ENCODE data around the gene LINC01488.

LINC01488 gene

DNA sequence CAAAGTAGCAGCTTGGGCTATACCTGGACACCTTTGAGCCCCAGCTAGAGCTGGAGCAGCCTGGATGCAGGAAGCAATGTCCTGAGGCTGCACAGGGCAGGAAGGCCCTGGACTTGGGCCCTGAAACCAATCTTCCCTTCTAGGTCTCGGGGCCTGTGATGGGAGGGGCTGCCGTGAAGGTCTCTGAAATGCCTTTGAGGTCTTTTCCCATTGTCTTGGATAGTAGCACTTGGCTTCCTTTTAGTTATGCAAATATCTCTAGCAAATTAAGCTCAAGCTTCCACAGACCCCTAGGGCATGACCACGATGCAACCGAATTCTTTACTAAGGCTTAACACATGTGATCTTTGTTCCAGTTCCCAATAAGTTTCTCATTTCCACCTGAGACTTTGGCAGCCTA lies 40.0 kb downstream of the LINC01488 start:
- no peaks in the 10 kb centered on the region for H3K36me3 ChIP-seq (ENCODE audit: control insufficient read depth in 4 of 4, insufficient read depth in 4 of 4, low read length in 3 of 4)
- no peaks in the 10 kb centered on the region for H3K27me3 ChIP-seq (replicated peaks in 2 of 5; ENCODE audit: control insufficient read depth in 4 of 5, insufficient read depth in 5 of 5, low read length in 4 of 5)
- WGBS (ENCODE audit: insufficient coverage), result 86% methylated on average over 2 of the region's 4 CpGs
- no peaks in the 10 kb centered on the region for H3K4me1 ChIP-seq (ENCODE audit: control extremely low read depth in 1 of 4, control insufficient read depth in 4 of 4, insufficient read depth in 4 of 4, low read length in 3 of 4)
- DNase-seq, result no peak
- ChIA-PET POLR2A (no interaction called here), CTCF (no interaction called here)
- peaks cover 2 to 18% (median 11%) of the 10 kb centered on the region in 5 experiments for H3K9me3 ChIP-seq (ENCODE audit: control extremely low read depth in 1 of 5, control insufficient read depth in 4 of 5, insufficient read depth in 2 of 5, low read depth in 1 of 5, low read length in 4 of 5)
- no peak overlapping the region for H3K27ac ChIP-seq (ENCODE audit: insufficient read depth in 1 of 2, low read depth in 1 of 2, low read length in 2 of 2, poor library complexity in 1 of 2, severe bottlenecking in 2 of 2)
- H3K4me3 ChIP-seq (ENCODE audit: control insufficient read depth in 1 of 7, extremely low read depth in 1 of 7, insufficient read depth in 4 of 7, low read depth in 2 of 7, low read length in 6 of 7), result no peak overlapping the region

DNA sequence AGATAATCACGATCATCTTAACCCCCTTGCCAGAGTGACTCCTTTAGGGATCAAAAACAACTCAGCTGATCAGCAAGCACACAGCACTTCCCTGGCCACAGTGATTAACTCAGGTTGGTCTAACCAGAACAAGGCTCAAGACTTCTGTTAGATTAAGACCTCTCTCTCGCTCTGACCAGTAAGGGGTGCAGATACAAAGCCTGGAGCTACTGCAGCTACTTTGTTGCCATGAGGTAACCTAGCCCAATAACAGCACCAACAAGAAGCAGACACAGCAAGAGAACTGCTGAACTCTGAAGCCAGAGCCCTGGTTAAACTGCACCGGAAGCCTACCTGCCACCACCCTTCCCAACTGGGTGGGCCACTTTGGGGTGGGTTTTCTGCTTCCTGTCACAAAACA lies 42.0 kb downstream of the LINC01488 start:
- Histone ChIP-seq H3K9me3 (ENCODE audit: control extremely low read depth in 1 of 5, control insufficient read depth in 4 of 5, insufficient read depth in 2 of 5, low read depth in 1 of 5, low read length in 4 of 5) (peaks cover under 1 to 3% (median 3%) of the 10 kb centered on the region in 5 experiments), H3K4me1 (ENCODE audit: control extremely low read depth in 1 of 4, control insufficient read depth in 4 of 4, insufficient read depth in 4 of 4, low read length in 3 of 4) (no peaks in the 10 kb centered on the region), H3K27me3 (replicated peaks in 2 of 5; ENCODE audit: control insufficient read depth in 4 of 5, insufficient read depth in 5 of 5, low read length in 4 of 5) (no peaks in the 10 kb centered on the region), H3K27ac (ENCODE audit: insufficient read depth in 1 of 2, low read depth in 1 of 2, low read length in 2 of 2, poor library complexity in 1 of 2, severe bottlenecking in 2 of 2) (no peak overlapping the region), H3K4me3 (ENCODE audit: control insufficient read depth in 1 of 7, extremely low read depth in 1 of 7, insufficient read depth in 4 of 7, low read depth in 2 of 7, low read length in 6 of 7) (no peak overlapping the region), H3K36me3 (ENCODE audit: control insufficient read depth in 4 of 4, insufficient read depth in 4 of 4, low read length in 3 of 4) (no peaks in the 10 kb centered on the region)
- ChIA-PET POLR2A (no interaction called here), CTCF (no interaction called here)
- no peak for DNase-seq
- WGBS (ENCODE audit: insufficient coverage), result 100% methylated on average over 2 of the region's 3 CpGs

- DNase-seq, result no peak
- Histone ChIP-seq H3K4me1 (ENCODE audit: control extremely low read depth in 1 of 4, control insufficient read depth in 4 of 4, insufficient read depth in 4 of 4, low read length in 3 of 4) (no peaks in the 10 kb centered on the region), H3K36me3 (ENCODE audit: control insufficient read depth in 4 of 4, insufficient read depth in 4 of 4, low read length in 3 of 4) (no peaks in the 10 kb centered on the region), H3K4me3 (ENCODE audit: control insufficient read depth in 1 of 7, extremely low read depth in 1 of 7, insufficient read depth in 4 of 7, low read depth in 2 of 7, low read length in 6 of 7) (no peak overlapping the region), H3K9me3 (ENCODE audit: control extremely low read depth in 1 of 5, control insufficient read depth in 4 of 5, insufficient read depth in 2 of 5, low read depth in 1 of 5, low read length in 4 of 5) (no peaks in the 10 kb centered on the region), H3K27ac (ENCODE audit: insufficient read depth in 1 of 2, low read depth in 1 of 2, low read length in 2 of 2, poor library complexity in 1 of 2, severe bottlenecking in 2 of 2) (no peak overlapping the region), H3K27me3 (replicated peaks in 2 of 5; ENCODE audit: control insufficient read depth in 4 of 5, insufficient read depth in 5 of 5, low read length in 4 of 5) (no peaks in the 10 kb centered on the region)
- WGBS (ENCODE audit: insufficient coverage), result 93% methylated on average over 14 of the region's 15 CpGs
- CTCF ChIA-PET, result no interaction called here
- POLR2A ChIA-PET, result no interaction called here
These were observed 42.9 kb downstream of the LINC01488 start for GRCh38 chr11:69524291-69524882.

GRCh38 chr11:69524991-69525411 lies 43.5 kb downstream of the LINC01488 start:
- H3K4me1 ChIP-seq (ENCODE audit: control extremely low read depth in 1 of 4, control insufficient read depth in 4 of 4, insufficient read depth in 4 of 4, low read length in 3 of 4), result peaks cover 0 to 3% (median 3%) of the 10 kb centered on the region in 4 experiments
- POLR2A ChIA-PET, result no interaction called here
- 93% methylated on average over 11 of the region's 15 CpGs for WGBS (ENCODE audit: insufficient coverage)
- DNase-seq, result no peak
- H3K36me3 ChIP-seq (ENCODE audit: control insufficient read depth in 4 of 4, insufficient read depth in 4 of 4, low read length in 3 of 4), result no peaks in the 10 kb centered on the region
- CTCF ChIA-PET, result no interaction called here
- H3K27ac ChIP-seq (ENCODE audit: insufficient read depth in 1 of 2, low read depth in 1 of 2, low read length in 2 of 2, poor library complexity in 1 of 2, severe bottlenecking in 2 of 2), result no peak overlapping the region
- no peaks in the 10 kb centered on the region for H3K9me3 ChIP-seq (ENCODE audit: control extremely low read depth in 1 of 5, control insufficient read depth in 4 of 5, insufficient read depth in 2 of 5, low read depth in 1 of 5, low read length in 4 of 5)
- H3K4me3 ChIP-seq (ENCODE audit: control insufficient read depth in 1 of 7, extremely low read depth in 1 of 7, insufficient read depth in 4 of 7, low read depth in 2 of 7, low read length in 6 of 7), result no peak overlapping the region
- no peaks in the 10 kb centered on the region for H3K27me3 ChIP-seq (replicated peaks in 2 of 5; ENCODE audit: control insufficient read depth in 4 of 5, insufficient read depth in 5 of 5, low read length in 4 of 5)

GRCh38 chr11:69525516-69526452 lies 44.3 kb downstream of the LINC01488 start:
- POLR2A ChIA-PET, result interaction anchor here (0.5 kb wide), 1 partner anchor 455 kb away, joined by 7 read pairs; no protein-coding TSS in a partner anchor
- Histone ChIP-seq H3K27me3 (replicated peaks in 2 of 5; ENCODE audit: control insufficient read depth in 4 of 5, insufficient read depth in 5 of 5, low read length in 4 of 5) (no peaks in the 10 kb centered on the region), H3K4me3 (ENCODE audit: control insufficient read depth in 1 of 7, extremely low read depth in 1 of 7, insufficient read depth in 4 of 7, low read depth in 2 of 7, low read length in 6 of 7) (no peak overlapping the region), H3K36me3 (ENCODE audit: control insufficient read depth in 4 of 4, insufficient read depth in 4 of 4, low read length in 3 of 4) (no peaks in the 10 kb centered on the region), H3K4me1 (ENCODE audit: control extremely low read depth in 1 of 4, control insufficient read depth in 4 of 4, insufficient read depth in 4 of 4, low read length in 3 of 4) (peaks cover 0 to 11% (median 11%) of the 10 kb centered on the region in 4 experiments), H3K27ac (ENCODE audit: insufficient read depth in 1 of 2, low read depth in 1 of 2, low read length in 2 of 2, poor library complexity in 1 of 2, severe bottlenecking in 2 of 2) (no peak overlapping the region), H3K9me3 (ENCODE audit: control extremely low read depth in 1 of 5, control insufficient read depth in 4 of 5, insufficient read depth in 2 of 5, low read depth in 1 of 5, low read length in 4 of 5) (no peaks in the 10 kb centered on the region)
- CTCF ChIA-PET, result no interaction called here
- DNase-seq, result no peak
- 95% methylated on average over 19 of the region's 19 CpGs for WGBS (ENCODE audit: insufficient coverage)

GRCh38 chr11:69526453-69526810 lies 45.0 kb downstream of the LINC01488 start:
- H3K9me3 ChIP-seq (ENCODE audit: control extremely low read depth in 1 of 5, control insufficient read depth in 4 of 5, insufficient read depth in 2 of 5, low read depth in 1 of 5, low read length in 4 of 5), result no peaks in the 10 kb centered on the region
- ChIA-PET POLR2A (interaction anchor here (0.5 kb wide), 1 partner anchor 456 kb away, joined by 7 read pairs; no protein-coding TSS in a partner anchor), CTCF (no interaction called here)
- WGBS (ENCODE audit: insufficient coverage), result 93% methylated on average over 8 of the region's 12 CpGs
- no peak for DNase-seq
- H3K27me3 ChIP-seq (replicated peaks in 2 of 5; ENCODE audit: control insufficient read depth in 4 of 5, insufficient read depth in 5 of 5, low read length in 4 of 5), result no peaks in the 10 kb centered on the region
- H3K27ac ChIP-seq (ENCODE audit: insufficient read depth in 1 of 2, low read depth in 1 of 2, low read length in 2 of 2, poor library complexity in 1 of 2, severe bottlenecking in 2 of 2), result no peak overlapping the region
- H3K4me1 ChIP-seq (ENCODE audit: control extremely low read depth in 1 of 4, control insufficient read depth in 4 of 4, insufficient read depth in 4 of 4, low read length in 3 of 4), result peaks cover 0 to 17% (median 17%) of the 10 kb centered on the region in 4 experiments
- H3K36me3 ChIP-seq (ENCODE audit: control insufficient read depth in 4 of 4, insufficient read depth in 4 of 4, low read length in 3 of 4), result no peaks in the 10 kb centered on the region
- H3K4me3 ChIP-seq (ENCODE audit: control insufficient read depth in 1 of 7, extremely low read depth in 1 of 7, insufficient read depth in 4 of 7, low read depth in 2 of 7, low read length in 6 of 7), result no peak overlapping the region

GRCh38 chr11:69529001-69529400 lies 47.5 kb downstream of the LINC01488 start:
- H3K4me3 ChIP-seq (ENCODE audit: control insufficient read depth in 1 of 7, extremely low read depth in 1 of 7, insufficient read depth in 4 of 7, low read depth in 2 of 7, low read length in 6 of 7), result no peak overlapping the region
- H3K9me3 ChIP-seq (ENCODE audit: control extremely low read depth in 1 of 5, control insufficient read depth in 4 of 5, insufficient read depth in 2 of 5, low read depth in 1 of 5, low read length in 4 of 5), result no peaks in the 10 kb centered on the region
- WGBS (ENCODE audit: insufficient coverage), result 97% methylated on average over 13 of the region's 13 CpGs
- H3K4me1 ChIP-seq (ENCODE audit: control extremely low read depth in 1 of 4, control insufficient read depth in 4 of 4, insufficient read depth in 4 of 4, low read length in 3 of 4), result peaks cover 0 to 19% (median 18%) of the 10 kb centered on the region in 4 experiments
- no peaks in the 10 kb centered on the region for H3K27me3 ChIP-seq (replicated peaks in 2 of 5; ENCODE audit: control insufficient read depth in 4 of 5, insufficient read depth in 5 of 5, low read length in 4 of 5)
- no peak overlapping the region for H3K27ac ChIP-seq (ENCODE audit: insufficient read depth in 1 of 2, low read depth in 1 of 2, low read length in 2 of 2, poor library complexity in 1 of 2, severe bottlenecking in 2 of 2)
- POLR2A ChIA-PET, result no interaction called here
- no peaks in the 10 kb centered on the region for H3K36me3 ChIP-seq (ENCODE audit: control insufficient read depth in 4 of 4, insufficient read depth in 4 of 4, low read length in 3 of 4)
- DNase-seq, result no peak
- CTCF ChIA-PET, result no interaction called here

Data from common myeloid progenitor, CD34-positive (primary cell).